ENCODE measurements around the gene RELL1.

DNA sequence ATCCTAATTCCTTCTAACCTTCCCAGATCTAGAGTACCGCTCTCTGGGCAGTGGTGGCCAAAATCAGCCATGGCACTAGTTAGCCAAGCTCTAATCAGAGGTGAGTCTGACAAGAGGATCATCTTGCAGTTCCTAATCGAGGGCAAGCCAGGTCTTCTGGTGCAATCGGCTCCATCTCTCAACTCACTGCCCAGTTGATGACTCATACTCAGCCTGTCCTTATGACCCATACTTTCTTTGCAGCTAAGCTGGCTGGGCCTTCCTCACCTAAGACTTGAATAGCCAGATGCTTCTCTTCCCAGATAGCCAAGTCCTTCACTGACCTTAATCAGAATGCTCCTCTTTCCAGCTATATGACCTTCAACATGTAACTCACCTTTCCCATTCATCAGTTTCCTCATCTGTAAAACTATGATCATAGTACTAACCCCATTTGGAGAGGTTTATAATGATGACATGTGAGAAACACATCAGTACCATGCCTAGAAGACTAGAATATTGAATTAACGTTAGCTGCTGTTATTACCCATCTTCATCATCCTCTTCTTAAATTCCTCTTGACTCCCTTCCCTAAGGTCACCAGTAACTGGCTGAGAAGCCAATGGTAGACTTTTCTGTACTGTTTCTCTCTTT is 57.1 kb downstream of the RELL1 start:
- TF ChIP-seq CTCF (IDR thresholded peaks at IDR 0.05) (no peak), EZH2 (IDR thresholded peaks at IDR 0.05; ENCODE audit: borderline replicate concordance, insufficient read depth, low read depth, low read length, poor library complexity, severe bottlenecking) (no peak)

Measured in B cell (primary cell).